Measurements from ENCODE around the gene SMTNL1.

SMTNL1 gene

GRCh38 chr11:57599381-57599780 is 62.0 kb downstream of the SMTNL1 start:
- Histone ChIP-seq H3K27ac (ENCODE audit: low read length) (peak overlapping the region; percentile 34), H3K4me1 (ENCODE audit: control insufficient read depth in 1 of 2, insufficient read depth in 2 of 2, low read length in 2 of 2) (peaks cover 0 to 4% of the 10 kb centered on the region in 2 donors), H3K36me3 (ENCODE audit: control insufficient read depth in 1 of 2, insufficient read depth in 2 of 2, low read length in 2 of 2) (peaks cover 0 to 6% of the 10 kb centered on the region in 2 donors), H3K9me3 (ENCODE audit: control insufficient read depth in 1 of 2, low read length in 2 of 2) (no peaks in the 10 kb centered on the region), H3K27me3 (ENCODE audit: low read depth, low read length) (no peaks in the 10 kb centered on the region), H3K4me3 (ENCODE audit: low read depth in 1 of 2, low read length in 2 of 2) (peak overlapping the region; percentile 56 to 69)

All from muscle layer of duodenum (tissue), 2 donors.